Measurements from ENCODE around the gene TNFRSF8. TPM values are rescaled to one million over a fixed set of nuclear protein-coding genes. Genes with fewer than 3 reads are reported as not detected.
A peak's percentile ranks its signal among the peaks of the same experiment; 100 is the strongest.

TNFRSF8 gene
- total and polyA plus RNA-seq, 8 donors: 0.11 to 2.8 (median 0.21) TPM

- H3K27me3 ChIP-seq: no peaks in the 10 kb centered on the region
- DNase-seq: no peak
- peaks cover 17 to 100% of the 10 kb centered on the region in 2 donors for H3K4me1 ChIP-seq
- no peak overlapping the region for H3K4me3 ChIP-seq
- no peaks in the 10 kb centered on the region for H3K9me3 ChIP-seq
- H3K27ac ChIP-seq: peak overlapping the region; percentile 60 to 98
- intact Hi-C loops (cut with DNase I): no loop called here
- no peak for TF ChIP-seq CTCF (IDR thresholded peaks at IDR 0.05)
- no peaks in the 10 kb centered on the region for H3K36me3 ChIP-seq
- no peak for ATAC-seq
Measured at GRCh38 chr1:12146343-12147112, 83.4 kb downstream of the TNFRSF8 start.

- Histone ChIP-seq H3K9me3 (no peaks in the 10 kb centered on the region), H3K27me3 (no peaks in the 10 kb centered on the region), H3K36me3 (no peaks in the 10 kb centered on the region), H3K4me3 (no peak overlapping the region), H3K4me1 (peaks cover 17 to 100% of the 10 kb centered on the region in 2 donors), H3K27ac (peak overlapping the region; percentile 60 to 98)
- intact Hi-C loops (cut with DNase I): no loop called here
- DNase-seq: no peak
- no peak for TF ChIP-seq CTCF (IDR thresholded peaks at IDR 0.05)
- ATAC-seq: no peak
Measured at GRCh38 chr1:12147201-12147701, 84.1 kb downstream of the TNFRSF8 start.

- H3K9me3 ChIP-seq: no peaks in the 10 kb centered on the region
- no peak for ATAC-seq
- H3K27me3 ChIP-seq: no peaks in the 10 kb centered on the region
- H3K4me1 ChIP-seq: peaks cover 19 to 100% of the 10 kb centered on the region in 2 donors
- intact Hi-C loops (cut with DNase I): no loop called here
- H3K4me3 ChIP-seq: no peak overlapping the region
- TF ChIP-seq CTCF (IDR thresholded peaks at IDR 0.05): no peak
- peak overlapping the region; percentile 60 to 98 for H3K27ac ChIP-seq
- no peaks in the 10 kb centered on the region for H3K36me3 ChIP-seq
- DNase-seq: no peak
Measured at GRCh38 chr1:12148160-12148957, 85.3 kb downstream of the TNFRSF8 start.

GRCh38 chr1:12148958-12149790 lies 86.1 kb downstream of the TNFRSF8 start:
- intact Hi-C loops (cut with DNase I): no loop called here
- H3K9me3 ChIP-seq: no peaks in the 10 kb centered on the region
- H3K4me1 ChIP-seq: peaks cover 14 to 100% of the 10 kb centered on the region in 2 donors

More at GRCh38 chr1:12148958-12149790, 86.1 kb downstream of the TNFRSF8 start:
- ATAC-seq: no peak
- Histone ChIP-seq H3K36me3 (no peaks in the 10 kb centered on the region), H3K27ac (peak overlapping the region; percentile 37 to 98), H3K4me3 (no peak overlapping the region), H3K27me3 (no peaks in the 10 kb centered on the region)
- DNase-seq: no peak
- no peak for TF ChIP-seq CTCF (IDR thresholded peaks at IDR 0.05)
